GM19324 (cell line): ENCODE data around the gene KLHL42.
"Not testable (repeated sequence)": the region's sequence is repeated elsewhere in the genome, so short reads cannot be mapped to it uniquely, and the experiment has no call there.

ENCODE experiments used
- ATAC-seq: cut with Tn5 transposase; IDR thresholded peaks from one replicate; pipeline ENCODE4 v1.9.1; 2021; ENCODE audit warnings: mild to moderate bottlenecking, moderate library complexity; ENCODE audit not compliant: unreplicated experiment, low FRiP score

KLHL42 gene, protein sequence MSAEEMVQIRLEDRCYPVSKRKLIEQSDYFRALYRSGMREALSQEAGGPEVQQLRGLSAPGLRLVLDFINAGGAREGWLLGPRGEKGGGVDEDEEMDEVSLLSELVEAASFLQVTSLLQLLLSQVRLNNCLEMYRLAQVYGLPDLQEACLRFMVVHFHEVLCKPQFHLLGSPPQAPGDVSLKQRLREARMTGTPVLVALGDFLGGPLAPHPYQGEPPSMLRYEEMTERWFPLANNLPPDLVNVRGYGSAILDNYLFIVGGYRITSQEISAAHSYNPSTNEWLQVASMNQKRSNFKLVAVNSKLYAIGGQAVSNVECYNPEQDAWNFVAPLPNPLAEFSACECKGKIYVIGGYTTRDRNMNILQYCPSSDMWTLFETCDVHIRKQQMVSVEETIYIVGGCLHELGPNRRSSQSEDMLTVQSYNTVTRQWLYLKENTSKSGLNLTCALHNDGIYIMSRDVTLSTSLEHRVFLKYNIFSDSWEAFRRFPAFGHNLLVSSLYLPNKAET

DNA sequence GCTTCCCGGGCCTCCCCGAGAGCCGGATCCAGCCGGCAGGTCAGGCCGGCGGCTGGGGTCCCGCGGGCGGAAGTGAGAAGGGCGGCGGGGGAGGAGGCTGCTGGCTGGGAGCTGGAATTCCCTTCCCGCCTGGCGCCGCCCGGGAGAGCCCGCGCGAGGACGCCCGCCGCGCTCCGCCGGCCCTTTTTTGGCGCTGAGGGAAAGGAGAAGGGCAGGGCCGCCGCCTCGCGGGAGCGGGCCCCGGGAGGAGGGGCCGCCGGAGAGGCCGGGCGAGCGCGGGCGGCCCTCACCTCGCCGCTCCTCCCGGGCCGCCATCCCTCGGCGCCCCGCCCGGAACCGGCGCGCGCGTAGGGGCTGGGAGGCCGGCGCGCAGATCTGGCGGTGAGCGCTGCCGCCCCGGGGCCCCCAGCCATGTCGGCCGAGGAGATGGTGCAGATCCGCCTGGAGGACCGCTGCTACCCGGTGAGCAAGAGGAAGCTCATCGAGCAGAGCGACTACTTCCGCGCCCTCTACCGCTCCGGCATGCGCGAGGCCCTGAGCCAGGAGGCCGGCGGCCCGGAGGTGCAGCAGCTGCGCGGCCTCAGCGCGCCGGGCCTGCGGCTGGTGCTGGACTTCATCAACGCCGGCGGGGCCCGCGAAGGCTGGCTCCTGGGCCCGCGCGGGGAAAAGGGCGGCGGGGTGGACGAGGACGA, at the start of gene KLHL42, which contains the start of gene MANSC4:
Gene KLHL42, plus strand, starts transcription at position 314 of the 692 bp plus-strand sequence. Its CDS starts 98 bp downstream, at position 412.
Gene MANSC4, minus strand, starts transcription at position 317 of the 692 bp plus-strand sequence. CDS start 8,960 bp downstream, outside the sequence.
- peak; percentile 84 for ATAC-seq

- ATAC-seq: no peak
These were observed 47.8 kb upstream of the KLHL42 start for GRCh38 chr12:27732281-27732680.

DNA sequence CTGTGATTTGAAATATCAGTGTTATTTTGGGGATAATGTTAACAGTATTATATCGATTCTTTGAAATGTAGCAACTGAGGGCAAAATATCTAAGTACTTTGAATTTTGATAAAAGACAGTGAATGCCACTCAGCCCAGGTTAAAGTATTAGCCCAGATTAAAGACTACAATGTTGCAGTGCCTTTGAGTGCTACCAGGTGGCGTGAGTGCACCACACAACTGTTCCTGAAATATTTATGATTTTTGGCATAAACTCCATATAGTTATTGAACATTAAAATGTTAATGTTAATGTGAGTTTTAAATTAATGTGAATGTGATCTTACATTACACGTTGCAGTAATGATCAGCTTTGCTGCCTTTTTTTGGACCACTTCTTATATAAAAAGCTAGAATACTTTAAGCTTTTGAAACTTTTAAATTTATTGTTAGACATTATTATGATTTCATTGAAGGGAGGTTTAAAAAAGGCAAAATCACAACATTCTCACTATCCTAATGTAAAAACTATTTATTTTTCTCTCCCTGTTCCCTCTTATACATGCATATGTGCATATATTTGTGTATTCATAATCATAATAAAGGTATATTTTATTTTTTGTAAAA, 46.9 kb upstream of the KLHL42 start:
- ATAC-seq: no peak

GRCh38 chr12:27733791-27734190, 46.2 kb upstream of the KLHL42 start:
- ATAC-seq: no peak

GRCh38 chr12:27734321-27734720, 45.7 kb upstream of the KLHL42 start:
- ATAC-seq: not testable (repeated sequence)

- no peak for ATAC-seq
These were observed 36.4 kb upstream of the KLHL42 start for GRCh38 chr12:27743601-27744000.

DNA sequence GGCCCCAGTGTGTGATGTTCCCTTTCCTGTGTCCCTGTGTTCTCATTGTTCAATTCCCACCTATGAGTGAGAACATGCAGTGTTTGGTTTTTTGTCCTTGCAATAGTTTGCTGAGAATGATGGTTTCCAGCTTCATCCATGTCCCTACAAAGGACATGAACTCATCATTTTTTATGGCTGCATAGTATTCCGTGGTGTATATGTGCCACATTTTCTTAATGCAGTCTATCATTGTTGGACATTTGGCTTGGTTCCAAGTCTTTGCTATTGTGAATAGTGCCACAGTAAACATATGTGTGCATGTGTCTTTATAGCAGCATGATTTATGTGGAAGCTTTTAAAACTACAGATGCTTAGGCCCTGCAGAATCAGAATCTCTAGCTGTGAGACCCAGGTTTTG, 34.3 kb upstream of the KLHL42 start:
- not testable (repeated sequence) for ATAC-seq

- no peak for ATAC-seq
These were observed 32.8 kb upstream of the KLHL42 start for GRCh38 chr12:27747111-27747820.

DNA sequence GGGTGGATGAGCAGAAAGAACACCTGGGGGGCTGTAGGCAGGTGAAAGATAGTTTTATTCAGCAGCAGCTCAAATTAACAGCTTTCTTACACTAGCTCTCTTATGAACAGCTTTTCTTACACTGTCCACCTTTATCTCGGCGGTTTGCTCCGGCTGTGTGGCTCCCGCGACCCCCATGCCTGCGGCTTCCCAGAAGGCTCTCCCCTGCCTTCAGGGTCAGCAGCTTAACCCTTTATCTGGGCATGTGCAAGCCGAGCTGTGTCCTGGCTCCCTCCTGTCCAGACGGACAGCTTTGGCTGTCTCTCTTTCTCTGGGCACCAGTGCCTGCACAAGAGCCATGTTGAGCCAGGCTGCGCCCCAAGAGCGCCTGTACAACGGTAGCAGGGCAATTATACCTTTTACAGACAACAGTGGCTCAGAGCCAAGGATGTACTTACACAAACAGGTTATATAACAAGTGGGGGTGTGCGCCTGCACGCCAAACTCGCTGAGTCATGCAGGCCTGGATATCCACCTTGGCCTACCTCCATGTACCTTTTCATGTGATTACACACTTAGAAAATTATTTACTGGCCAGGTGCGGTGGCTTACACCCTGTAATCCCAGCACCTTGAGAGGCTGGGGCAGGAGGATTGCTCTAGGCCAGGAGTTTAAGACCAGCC, 28.5 kb upstream of the KLHL42 start:
- ATAC-seq: no peak

GRCh38 chr12:27754795-27755194, 25.2 kb upstream of the KLHL42 start:
- no peak for ATAC-seq

DNA sequence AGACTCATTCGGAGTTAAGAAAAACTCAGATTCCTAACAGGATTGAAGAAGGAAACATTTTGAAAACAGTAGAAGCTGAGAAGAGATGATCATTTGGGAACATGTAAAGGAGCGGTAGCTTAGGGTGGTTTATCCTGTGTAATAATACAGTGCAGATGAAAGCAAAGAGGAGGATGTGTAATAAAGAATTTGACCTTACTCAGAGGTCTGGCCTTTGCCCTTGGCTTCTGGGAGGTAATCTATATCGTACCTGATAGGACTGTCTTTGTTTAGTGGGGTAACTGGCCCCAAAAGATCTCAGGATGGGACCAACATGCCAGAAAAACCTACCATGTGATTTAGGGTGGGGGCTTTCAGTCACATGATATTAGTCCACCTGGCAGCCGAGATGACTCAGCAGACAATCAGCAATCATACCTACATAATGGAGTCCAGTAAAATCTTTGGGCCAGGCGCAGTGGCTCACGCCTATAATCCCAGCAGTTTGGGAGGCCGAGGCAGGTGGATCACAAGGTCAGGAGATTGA, 23.3 kb upstream of the KLHL42 start:
- ATAC-seq: no peak

GRCh38 chr12:27762757-27763156, 17.3 kb upstream of the KLHL42 start:
- no peak for ATAC-seq

DNA sequence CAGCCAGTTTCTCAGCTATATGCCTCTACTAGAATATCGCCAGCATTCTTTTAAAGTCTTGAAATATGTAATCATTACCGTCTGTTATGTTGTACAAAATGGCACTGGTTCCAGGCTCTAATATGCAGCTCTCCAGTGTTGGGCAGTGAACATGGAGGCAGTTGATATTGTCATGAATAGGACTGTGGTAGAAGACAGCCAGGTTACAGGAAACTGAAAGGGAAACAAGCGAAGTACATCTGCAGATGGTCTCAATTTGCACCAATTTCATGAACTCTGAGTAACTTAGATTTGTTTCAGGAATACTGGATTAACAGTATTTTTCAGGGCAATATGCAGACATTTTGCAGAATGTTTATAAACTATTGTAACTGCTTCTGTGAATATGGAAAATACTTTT, 13.4 kb upstream of the KLHL42 start:
- no peak for ATAC-seq

- no peak for ATAC-seq
These were observed 10.8 kb upstream of the KLHL42 start for GRCh38 chr12:27769142-27769673.

- ATAC-seq: no peak
These were observed 8.3 kb upstream of the KLHL42 start for GRCh38 chr12:27771481-27772327.

DNA sequence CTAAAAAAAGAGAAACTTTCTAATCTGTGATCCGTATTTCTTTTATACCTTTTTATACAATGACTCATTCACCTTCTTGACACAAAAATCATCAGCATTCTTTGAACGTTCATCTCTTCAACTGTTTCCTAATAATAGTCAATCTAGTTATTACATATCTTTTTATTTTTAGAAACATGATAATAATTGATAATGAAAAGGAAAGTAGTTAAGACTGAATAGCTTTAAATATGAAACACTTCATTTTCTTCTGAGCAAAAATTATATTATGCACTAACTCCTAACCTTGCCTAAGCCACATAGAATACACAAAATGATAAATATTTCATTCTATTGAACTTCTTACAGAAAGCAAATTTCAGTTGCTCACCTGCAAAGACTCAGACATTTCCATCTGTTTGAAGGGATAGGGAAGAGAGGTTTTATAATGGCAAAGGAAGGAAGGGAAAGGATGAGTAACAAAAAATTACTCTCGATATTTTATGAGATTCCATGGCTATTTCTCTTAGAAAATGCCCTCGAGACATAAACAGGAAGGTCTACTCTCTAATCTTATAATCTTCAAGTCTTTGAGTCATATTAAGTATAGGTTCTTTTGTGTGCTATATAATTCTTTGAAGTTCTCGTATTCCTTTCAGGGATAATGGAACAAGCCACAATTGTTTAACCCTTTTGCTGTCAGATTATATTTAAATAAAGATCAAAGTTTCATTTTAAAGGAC, 7.5 kb upstream of the KLHL42 start:
- no peak for ATAC-seq

DNA sequence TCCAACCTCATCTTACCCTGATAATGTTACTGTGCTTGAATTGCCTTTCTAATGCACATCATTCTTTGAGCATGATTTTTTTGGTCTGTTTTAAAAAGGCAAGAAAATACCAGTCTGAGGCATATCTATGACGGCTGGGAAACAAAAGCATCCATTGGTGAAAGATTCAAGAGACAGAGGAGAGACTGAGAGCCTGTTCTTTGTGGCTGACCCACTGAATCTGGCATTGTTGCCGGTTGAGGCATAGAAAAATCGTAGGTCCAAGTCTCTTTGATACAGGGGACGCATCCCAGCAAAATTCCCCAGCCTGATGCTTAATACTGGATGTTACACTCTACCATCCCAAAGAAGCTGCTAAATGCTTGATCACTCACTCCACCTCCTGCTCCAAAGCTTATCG, 2.9 kb upstream of the KLHL42 start:
- ATAC-seq: no peak

DNA sequence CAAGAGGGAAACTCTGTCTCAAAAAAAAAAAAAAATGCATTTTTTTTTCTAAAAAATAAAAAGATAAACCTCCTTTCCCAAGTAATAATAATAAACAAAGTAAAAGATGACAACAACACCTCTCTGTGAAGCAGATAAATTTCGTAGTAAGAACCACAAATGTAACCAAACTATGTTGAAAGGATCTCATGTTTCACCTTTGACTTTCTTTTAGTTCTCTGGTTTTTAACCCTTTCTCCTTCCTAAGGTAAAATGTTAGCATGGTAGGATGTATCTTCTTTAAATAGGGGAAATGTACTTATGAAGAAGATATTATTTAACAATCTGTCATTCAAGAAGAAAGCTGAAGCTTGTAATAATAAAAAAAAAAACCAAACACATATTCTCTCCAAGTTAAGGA, 1.8 kb upstream of the KLHL42 start:
- no peak for ATAC-seq
